ENCODE measurements around the gene MN1.

MN1 gene

GRCh38 chr22:27709919-27710675, 91.5 kb downstream of the MN1 start:
- DNase-seq: no peak

GRCh38 chr22:27706489-27706888, 95.1 kb downstream of the MN1 start:
- no peak for DNase-seq

GRCh38 chr22:27705408-27706080, 96.0 kb downstream of the MN1 start:
- no peak for DNase-seq

- no peak for DNase-seq
Observed at GRCh38 chr22:27704581-27704980, 97.0 kb downstream of the MN1 start.

GRCh38 chr22:27699383-27700019, 102.1 kb downstream of the MN1 start:
- no peak for DNase-seq

GRCh38 chr22:27698813-27699212, 102.7 kb downstream of the MN1 start:
- DNase-seq: no peak

All from fibroblast of skin of right biceps (primary cell).